SU-DHL-6 (cell line): ENCODE data around the gene DGKH.

Experiments
- EZH2phosphoT487 ChIP-seq: fragments of 200-600 bp; sonication (generic), shearing (Covaris generic); conservative IDR thresholded peaks from 2 replicates; pipeline ENCODE4 v1.6.1; 2018; ENCODE audit warnings: mild to moderate bottlenecking, antibody characterized with exemption, low read length, moderate library complexity, mixed read lengths
- TF ChIP-seq, protein P1 (sequence below): fragments of 200-600 bp; sonication (generic); IDR thresholded peaks from one replicate; pipeline ENCODE4 v1.5.1; 2017; ENCODE audit warnings: antibody characterized with exemption, mild to moderate bottlenecking, low read length, moderate library complexity; ENCODE audit not compliant: insufficient read depth, poor library complexity, severe bottlenecking

DNA sequence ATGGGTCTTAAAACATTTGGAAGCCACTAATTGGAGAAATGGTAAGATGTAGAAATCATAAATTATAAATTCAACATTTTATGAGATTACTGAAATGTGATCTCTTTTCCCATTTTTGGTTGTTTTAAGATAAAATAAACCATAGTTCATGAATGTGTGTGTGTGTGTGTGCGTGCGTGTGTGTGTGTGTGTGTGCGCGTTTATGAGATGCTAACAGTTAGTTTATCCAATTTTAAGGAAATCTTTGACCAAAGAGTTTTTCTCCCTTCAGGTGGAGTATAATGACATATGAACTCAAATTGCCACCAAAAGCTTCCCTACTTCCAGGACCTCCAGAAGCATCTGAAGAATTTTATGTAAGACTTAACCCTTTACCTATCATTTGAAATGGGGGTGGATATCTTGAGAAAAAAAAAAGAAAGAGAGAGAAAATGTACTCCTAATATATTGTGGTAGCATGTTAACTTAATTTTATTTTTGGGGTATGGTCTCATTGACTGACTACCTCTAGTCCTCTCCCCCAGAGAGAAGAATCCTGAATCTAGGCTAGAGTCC, 125.4 kb downstream of the DGKH start:
- TF ChIP-seq, protein P1, sequence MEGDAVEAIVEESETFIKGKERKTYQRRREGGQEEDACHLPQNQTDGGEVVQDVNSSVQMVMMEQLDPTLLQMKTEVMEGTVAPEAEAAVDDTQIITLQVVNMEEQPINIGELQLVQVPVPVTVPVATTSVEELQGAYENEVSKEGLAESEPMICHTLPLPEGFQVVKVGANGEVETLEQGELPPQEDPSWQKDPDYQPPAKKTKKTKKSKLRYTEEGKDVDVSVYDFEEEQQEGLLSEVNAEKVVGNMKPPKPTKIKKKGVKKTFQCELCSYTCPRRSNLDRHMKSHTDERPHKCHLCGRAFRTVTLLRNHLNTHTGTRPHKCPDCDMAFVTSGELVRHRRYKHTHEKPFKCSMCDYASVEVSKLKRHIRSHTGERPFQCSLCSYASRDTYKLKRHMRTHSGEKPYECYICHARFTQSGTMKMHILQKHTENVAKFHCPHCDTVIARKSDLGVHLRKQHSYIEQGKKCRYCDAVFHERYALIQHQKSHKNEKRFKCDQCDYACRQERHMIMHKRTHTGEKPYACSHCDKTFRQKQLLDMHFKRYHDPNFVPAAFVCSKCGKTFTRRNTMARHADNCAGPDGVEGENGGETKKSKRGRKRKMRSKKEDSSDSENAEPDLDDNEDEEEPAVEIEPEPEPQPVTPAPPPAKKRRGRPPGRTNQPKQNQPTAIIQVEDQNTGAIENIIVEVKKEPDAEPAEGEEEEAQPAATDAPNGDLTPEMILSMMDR = no peak
- TF ChIP-seq EZH2phosphoT487 = no peak
